Measurements from ENCODE around the gene ITGA6.
"Not testable (repeated sequence)": the region's sequence is repeated elsewhere in the genome, so short reads cannot be mapped to it uniquely, and the experiment has no call there.

The ITGA6 gene

DNA sequence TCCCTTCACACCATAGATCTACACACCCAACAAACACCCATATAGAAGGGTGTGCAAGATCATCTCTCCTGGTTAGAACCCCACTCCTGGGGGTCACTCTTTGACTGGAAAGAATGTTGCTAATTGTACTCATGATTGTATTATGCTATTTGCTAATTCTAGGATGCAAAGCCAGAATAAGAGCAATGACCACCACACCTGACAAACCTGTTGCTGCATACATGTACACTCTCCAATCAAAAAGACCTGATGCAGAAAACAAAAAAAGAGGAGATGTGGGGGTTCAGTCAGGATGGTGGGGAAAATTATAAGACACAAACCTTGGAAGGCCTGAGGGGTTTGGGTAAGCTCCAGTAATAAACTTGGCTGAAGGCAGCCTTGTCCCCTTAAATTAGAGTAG, 91.6 kb downstream of the ITGA6 start:
- no peak for DNase-seq

DNA sequence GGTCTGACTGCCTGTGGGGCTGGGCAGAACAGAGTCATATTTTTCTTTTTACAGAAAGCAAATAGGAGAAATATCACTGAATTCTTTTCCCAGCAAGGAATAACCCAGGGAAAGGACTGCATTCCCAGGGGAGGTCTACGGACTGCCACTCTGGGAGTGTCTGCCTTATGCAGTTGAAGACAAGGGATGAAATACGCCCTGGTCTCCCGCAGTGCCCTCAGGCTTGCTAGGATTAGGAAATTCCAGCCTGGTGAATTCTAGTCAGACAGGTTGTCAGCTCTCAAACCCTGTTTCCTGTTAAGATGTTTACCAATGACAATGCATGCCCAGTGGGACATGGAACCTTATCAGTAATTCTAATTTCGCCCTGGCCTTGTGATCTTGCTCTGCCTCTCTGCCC, 98.2 kb downstream of the ITGA6 start:
- DNase-seq: no peak

DNA sequence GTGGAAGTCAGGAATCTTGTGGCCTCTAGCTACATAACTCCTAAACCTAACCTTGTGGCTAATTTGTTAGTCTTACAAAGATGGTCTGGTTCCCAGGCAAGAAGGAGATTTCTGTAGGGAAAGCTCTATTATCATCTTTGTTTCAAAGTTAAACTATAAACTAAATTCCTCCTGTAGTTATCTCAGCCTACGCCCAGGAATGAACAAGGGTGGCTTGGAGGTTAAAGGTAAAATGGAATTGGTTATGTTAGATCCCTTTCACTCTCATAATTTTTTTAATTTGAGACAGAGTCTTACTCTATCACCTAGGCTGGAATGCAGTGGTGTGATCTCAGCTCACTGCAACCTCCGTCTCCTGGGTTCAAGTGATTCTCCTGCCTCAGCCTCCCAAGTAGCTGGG, 103.9 kb downstream of the ITGA6 start:
- no peak for DNase-seq

DNA sequence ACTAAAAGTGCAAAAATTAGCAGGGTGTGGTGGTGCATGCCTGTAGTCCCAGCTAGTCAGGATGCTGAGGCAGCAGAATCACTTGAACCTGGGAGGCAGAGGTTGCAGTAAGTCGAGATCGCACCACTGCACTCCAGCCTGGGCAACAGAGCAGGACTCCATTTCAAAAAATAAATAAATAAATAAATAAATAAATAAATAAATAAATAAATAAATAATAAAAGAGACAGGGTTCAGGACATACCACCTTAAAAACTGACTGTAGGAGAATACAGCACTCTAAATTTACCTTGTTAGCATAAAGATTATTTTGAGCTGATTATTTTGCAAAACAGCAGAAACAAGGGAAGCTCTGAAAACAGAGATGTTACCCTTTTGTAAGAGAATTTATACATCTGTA, 105.1 kb downstream of the ITGA6 start:
- not testable (repeated sequence) for DNase-seq

DNA sequence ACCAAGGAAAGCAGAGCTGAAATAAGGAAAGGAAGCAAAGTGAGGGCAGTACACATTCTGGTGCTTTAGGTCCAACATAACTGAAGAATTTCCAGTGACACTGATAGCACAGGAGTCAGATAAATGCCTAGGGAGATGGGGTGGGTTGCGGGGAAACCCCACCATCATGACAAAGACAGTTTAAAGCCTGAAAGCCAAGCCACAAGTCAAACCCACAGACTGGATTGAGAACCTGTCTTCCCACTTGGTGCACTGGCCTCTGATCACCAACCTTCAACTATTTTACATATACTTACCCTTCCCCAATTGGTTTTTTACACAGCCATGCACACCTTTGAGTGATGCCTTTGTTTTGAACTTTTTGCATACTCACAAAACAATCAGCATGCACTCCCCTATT, 106.3 kb downstream of the ITGA6 start:
- no peak for DNase-seq

DNA sequence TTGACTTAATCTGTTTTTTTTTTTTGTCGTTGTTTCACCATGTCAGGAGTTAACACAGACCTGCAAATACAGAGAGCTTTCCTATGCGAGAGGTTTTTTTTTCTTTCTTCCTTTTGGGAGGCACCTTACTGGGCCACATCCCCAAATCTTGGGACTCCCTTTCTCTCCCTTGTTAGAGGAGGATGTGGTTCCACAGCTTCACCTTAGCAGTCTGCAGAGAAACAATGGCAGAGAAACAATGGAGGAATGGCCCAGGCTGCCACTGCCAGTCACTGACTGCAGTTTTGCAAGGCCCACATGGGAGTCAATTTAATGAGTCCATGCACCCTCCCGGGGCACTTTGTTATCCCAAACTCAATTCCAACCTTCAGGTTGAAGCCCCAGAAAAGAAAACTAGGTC, 107.7 kb downstream of the ITGA6 start:
- DNase-seq: no peak

DNA sequence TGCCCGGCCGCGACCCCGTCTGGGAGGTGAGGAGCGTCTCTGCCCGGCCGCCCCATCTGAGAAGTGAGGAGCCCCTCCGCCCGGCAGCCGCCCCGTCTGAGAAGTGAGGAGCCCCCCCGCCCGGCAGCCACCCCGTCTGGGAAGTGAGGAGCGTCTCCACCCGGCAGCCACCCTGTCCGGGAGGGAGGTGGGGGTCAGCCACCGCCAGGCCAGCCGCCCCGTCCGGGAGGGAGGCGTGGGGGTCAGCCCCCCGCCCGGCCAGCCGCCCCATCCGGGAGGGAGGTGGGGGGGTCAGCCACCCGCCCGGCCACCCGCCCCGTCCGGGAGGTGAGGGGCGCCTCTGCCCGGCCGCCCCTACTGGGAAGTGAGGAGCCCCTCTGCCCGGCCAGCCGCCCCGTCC, 110.5 kb downstream of the ITGA6 start:
- DNase-seq: not testable (repeated sequence)

DNA sequence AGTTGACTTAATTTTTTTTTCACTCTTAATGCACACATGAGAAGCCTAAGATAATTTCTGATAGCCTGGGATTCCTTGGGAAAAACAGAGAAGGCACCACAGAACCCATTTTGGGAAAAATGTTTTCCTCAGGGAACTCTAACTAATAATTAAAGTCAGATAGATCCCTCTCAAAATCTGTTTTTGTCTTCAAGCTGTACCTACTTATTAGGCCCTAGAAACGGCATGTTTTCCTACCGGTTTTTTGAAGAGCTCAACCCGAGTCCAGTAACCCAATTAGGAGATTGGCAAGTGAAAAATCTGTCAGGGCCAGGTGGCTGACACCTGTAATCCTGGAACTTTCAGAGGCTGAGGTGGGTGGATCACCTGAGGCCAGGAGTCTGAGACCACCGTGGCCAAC, 112.4 kb downstream of the ITGA6 start:
- DNase-seq: no peak

DNA sequence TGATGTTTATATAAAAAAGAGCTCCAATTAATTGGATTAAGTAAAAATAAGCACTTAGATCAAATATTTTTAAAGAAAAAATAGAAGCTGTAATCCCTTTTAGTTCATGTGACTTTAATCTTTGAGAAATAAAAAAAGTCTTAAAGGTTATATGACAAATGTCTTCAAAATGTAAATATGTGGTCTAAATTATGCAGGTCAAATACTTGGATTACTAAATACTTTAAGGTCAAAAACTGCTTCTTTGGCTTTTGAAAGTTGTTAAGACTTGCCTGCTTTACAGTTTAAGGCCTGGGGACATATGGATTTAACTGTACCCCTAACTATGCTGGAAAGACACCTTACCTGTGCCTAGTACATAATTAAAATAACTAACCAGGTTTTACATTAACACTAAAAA, 113.0 kb downstream of the ITGA6 start:
- DNase-seq: no peak

DNA sequence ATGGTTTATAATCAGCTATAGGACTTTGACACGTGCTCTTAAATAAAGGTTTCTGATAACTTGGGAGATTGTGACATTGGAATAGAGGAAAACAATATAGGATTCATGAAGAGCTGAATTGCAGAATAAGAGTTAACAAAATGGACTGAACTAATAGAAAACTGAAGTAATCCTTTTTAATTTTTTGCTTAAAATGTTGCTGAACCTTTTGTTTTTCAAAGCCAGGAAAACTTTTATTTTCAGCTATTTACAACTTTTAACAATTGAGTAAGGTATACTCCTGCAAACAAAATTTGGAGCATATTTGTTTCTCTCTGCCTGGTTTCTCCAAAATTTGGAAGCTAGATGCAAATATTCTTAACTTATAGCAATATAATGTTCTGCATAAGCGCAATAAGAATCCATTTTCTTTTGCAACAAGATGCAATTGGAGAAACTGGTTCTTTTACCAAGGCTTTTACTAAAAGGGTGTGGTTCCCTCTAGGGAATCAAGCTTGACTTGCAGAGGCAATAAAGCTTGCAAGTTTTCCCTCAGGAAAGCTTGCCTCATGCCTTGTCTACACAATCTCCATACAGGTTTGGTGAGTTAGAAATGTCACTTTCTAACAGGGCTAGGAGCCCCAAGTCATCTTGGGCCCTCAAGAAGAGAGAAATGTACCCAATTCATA, 118.2 kb downstream of the ITGA6 start:
- no peak for DNase-seq

DNA sequence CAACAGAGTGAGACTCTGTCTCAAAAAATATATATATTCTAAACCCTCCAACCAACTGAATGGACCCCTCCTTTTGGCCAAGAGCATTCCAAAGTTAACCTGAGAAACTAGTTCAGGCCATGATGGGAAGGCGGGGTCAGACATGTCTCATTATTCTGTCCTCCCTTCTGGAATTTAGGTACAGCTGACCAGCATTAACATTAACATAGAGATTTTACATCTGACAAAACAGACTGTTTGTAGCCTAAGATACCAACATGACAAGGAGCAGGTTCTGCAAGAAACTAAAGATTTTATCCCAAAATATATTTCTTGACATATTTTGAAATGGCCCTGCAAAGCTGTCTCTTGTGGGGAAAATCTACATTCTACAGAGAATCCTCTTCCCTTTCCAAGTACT, 121.7 kb downstream of the ITGA6 start:
- DNase-seq: no peak

DNA sequence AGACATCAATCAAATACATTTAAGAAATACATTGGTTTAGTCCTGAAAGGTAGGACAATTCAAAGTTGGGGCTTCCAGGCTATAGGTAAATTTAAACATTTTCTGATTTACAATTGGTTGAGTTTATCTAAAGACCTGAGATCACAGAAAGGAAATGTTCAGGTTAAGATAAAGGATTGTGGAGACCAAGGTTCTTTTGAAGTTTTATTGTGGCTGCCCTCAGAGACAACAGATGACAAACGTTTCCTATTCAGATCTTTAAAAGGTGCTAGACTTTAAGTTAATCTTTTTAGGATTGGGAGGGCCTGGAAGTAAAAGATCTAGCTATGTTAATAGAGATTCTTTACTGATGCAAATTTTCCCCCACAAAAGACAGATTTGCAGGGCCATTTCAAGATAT, 122.4 kb downstream of the ITGA6 start:
- DNase-seq: not testable (repeated sequence)

DNA sequence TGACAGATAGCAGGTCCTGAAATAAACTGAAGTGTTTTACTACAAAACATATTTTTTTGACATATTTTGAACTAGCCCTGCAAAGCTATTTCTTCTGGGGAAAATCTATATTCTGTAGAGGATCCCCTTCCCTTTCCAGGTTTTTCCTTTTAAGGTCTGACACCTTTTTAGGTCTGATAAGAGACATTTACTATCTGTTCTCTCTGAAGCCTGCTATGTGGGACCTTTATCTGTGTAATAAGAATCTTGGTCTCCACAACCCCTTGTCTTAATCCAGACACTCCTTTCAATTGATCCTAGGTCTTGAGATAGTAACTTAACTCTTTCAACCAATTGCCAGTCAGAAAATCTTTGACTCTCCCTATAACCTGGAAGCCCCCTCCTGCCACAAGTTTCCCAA, 123.0 kb downstream of the ITGA6 start:
- no peak for DNase-seq

DNA sequence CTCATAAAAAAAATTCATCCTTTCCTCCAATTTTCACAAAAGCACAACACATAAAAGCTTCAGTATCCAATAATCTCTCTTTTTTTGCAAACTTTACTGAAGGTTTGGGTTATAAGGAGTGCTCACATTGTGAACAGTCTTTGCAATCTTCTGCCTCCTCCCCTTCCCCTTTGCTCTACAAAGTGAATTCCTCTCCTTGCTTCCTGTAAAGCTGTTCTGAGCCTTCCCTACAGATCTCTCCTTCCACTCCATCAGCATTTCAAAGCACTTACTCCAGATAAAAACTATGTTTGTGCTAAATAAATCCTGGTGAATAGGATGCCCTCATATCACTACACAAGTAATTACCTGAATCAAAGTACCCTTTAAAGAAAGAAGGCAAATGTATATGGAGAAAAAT, 123.9 kb downstream of the ITGA6 start:
- DNase-seq: no peak

DNA sequence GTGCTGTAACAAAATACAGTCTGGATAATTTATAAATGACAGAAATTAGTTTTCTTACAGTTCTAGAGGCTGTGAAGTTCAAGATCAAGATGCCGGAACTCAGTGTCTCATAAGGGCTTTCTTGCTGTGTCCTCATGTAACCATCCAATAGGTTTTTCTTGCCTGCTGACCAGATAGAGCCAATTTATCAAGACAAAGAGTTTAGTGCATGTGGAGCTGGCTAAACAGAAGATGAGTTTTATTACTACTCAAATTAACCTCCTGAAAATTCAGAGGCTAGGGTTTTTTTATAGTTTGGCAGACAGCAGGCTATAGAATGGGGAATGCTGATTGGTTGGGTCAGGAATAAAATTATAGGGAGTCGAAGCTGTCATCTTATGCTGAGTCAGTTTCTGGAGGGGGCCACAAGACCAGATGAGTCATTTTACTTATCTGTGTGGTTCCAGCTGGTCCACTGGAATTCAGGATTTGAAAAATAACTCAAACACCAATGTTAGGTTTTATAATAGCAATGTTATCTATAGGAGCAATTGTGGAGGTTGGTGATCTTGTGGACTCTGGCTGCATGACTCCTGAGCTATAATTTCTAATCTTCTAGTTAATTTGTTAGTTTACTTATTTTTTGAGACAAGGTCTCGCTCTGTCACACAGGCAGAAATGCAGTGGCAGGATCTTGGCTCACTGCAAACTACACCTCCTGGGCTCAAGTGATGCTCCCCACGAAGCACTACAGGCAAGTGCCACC, 125.3 kb downstream of the ITGA6 start:
- DNase-seq: no peak

DNA sequence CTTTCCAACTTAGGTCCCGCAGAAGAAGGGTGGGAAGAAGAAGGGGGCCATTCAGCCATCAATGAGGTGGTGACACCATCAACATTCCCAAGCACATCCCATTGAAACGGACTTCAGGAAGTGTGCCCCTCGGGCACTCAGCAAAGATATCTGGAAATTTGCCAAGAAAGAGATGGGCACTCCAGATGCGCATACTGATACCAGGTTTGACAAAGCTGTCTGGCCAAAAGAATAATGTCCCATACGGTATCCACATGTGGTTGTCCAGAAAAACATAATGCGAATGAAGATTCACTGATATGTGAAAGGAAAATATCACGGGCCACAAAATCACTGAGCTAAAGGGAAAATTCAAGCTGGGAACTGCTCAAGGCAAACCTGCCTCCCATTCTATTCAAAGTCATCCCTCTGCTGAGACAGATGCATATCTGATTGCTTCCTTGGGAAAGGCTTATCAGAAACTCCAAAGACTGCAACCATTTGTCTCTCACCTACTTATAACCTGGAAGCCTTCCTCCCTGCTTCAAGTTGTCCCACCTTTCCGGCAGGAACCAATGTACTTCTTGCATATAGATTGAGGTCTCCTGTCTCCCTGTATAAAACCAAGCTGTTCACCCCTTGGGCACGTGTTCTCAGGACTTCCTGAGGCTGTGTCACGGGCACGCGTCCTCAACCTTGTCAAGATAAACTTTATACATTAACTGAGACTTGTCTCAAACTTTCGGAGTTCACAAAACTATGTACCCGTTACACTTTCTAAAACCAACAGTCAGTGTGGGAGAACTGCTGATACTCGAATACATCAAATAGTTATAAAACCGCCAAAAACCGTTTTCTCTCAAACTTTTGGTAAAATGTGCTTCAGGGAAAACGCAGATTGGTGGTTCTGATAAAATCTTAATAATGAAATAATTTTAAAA, 127.2 kb downstream of the ITGA6 start:
- peak; percentile 17 for DNase-seq

DNA sequence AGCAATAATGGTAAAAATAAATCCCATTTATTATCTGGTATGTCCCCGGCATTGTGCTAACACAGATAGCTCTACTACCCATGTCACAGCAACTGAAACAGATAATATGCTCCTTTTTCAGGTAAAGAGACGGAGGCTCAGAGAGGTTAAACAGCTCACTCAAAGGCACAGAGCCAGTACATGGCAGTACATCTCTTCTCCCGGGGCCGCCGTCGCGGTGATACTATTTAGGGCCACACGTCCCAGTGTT, 127.8 kb downstream of the ITGA6 start:
- no peak for DNase-seq
